ENCODE measurements around the gene TMA7.

Gene TMA7

GRCh38 chr3:48445277-48445882 lies 5.3 kb downstream of the TMA7 start:
- H3K36me3 ChIP-seq (ENCODE audit: control insufficient read depth in 2 of 2, insufficient read depth in 1 of 2, low read length in 2 of 2) = peaks cover 14 to 38% of the 10 kb centered on the region in 2 experiments; a peak in 2 of 3 replicates
- ChIA-PET POLR2A (interaction anchor here (1.1 to 2.4 kb wide), 8 partner anchors 9 to 272 kb away, joined by 3 to 22 read pairs (median 4); partner anchors contain the start of genes IP6K2, PFKFB4 and ZNF589), CTCF (interaction anchor here (0.5 to 5.3 kb wide), 3 partner anchors 9 to 166 kb away, joined by 3 to 38 read pairs (median 4); no protein-coding TSS in a partner anchor)
- TF ChIP-seq FEZF1 (tag by site-specific recombination; IDR thresholded peaks at IDR 0.05) = no peak
- peak; percentile 30; the same call in 1 of the 2 replicates for TF ChIP-seq PRDM1 (tag by site-specific recombination; IDR thresholded peaks at IDR 0.05)
- TF ChIP-seq SCRT2 (tag by site-specific recombination; IDR thresholded peaks at IDR 0.05) = peak; percentile 86
- TF ChIP-seq SCRT1 (tag by site-specific recombination; IDR thresholded peaks at IDR 0.05; ENCODE audit: borderline replicate concordance) = peak; percentile 75
- no peak for TF ChIP-seq ZNF416 (tag by site-specific recombination; IDR thresholded peaks at IDR 0.05)
- TF ChIP-seq ZNF292 (tag by site-specific recombination; IDR thresholded peaks at IDR 0.05; ENCODE audit: borderline replicate concordance, low read depth) = no peak
- H3K9me3 ChIP-seq (ENCODE audit: control insufficient read depth, insufficient read depth, low read depth, low read length) = no peaks in the 10 kb centered on the region
- peak overlapping the region; percentile 99; the same call in 1 of the 2 replicates for H3K4me3 ChIP-seq (ENCODE audit: low read depth, low read length)
- no peak overlapping the region for H3K27ac ChIP-seq (ENCODE audit: extremely low read depth, low read depth, low read length)
- H3K4me1 ChIP-seq (ENCODE audit: control insufficient read depth, insufficient read depth, low read length) = no peaks in the 10 kb centered on the region; the same call in 1 of the 2 replicates

- Histone ChIP-seq H3K9me3 (ENCODE audit: control insufficient read depth, insufficient read depth, low read depth, low read length) (no peaks in the 10 kb centered on the region), H3K4me1 (ENCODE audit: control insufficient read depth, insufficient read depth, low read length) (no peaks in the 10 kb centered on the region; the same call in 1 of the 2 replicates), H3K36me3 (ENCODE audit: control insufficient read depth in 2 of 2, insufficient read depth in 1 of 2, low read length in 2 of 2) (peaks cover 14 to 44% of the 10 kb centered on the region in 2 experiments; a peak in 2 of 3 replicates), H3K4me3 (ENCODE audit: low read depth, low read length) (peak overlapping the region; percentile 99), H3K27ac (ENCODE audit: extremely low read depth, low read depth, low read length) (peak overlapping the region; percentile 50; the same call in 1 of the 2 replicates)
- TF ChIP-seq KLF9 (tag by site-specific recombination; IDR thresholded peaks at IDR 0.05; ENCODE audit: low read depth) (no peak), ZFHX2 (tag by site-specific recombination; conservative IDR thresholded peaks at IDR 0.05) (peak; percentile 61), ZNF645 (tag by site-specific recombination; IDR thresholded peaks at IDR 0.05) (no peak), ZNF37A (tag by site-specific recombination; IDR thresholded peaks at IDR 0.05) (no peak), ZNF114 (tag by site-specific recombination; IDR thresholded peaks at IDR 0.05) (no peak), KLF7 (tag by site-specific recombination; IDR thresholded peaks at IDR 0.05; ENCODE audit: borderline replicate concordance) (no peak), REPIN1 (tag by site-specific recombination; IDR thresholded peaks at IDR 0.05; ENCODE audit: low read depth) (no peak), ZNF600 (tag by site-specific recombination; IDR thresholded peaks at IDR 0.05) (0 out of 2 replicates have a peak, but pooled peaks have one; percentile 36), ZNF341 (tag by site-specific recombination; IDR thresholded peaks at IDR 0.05; ENCODE audit: low read depth) (peak; percentile 55), ZNF148 (tag by site-specific recombination; IDR thresholded peaks at IDR 0.05; ENCODE audit: borderline replicate concordance) (no peak), EGR2 (tag by site-specific recombination; IDR thresholded peaks at IDR 0.05; ENCODE audit: low read depth) (peak; percentile 28; the same call in 1 of the 2 replicates)
- ChIA-PET CTCF (interaction anchor here (0.5 to 5.3 kb wide), 4 partner anchors 10 to 165 kb away, joined by 3 to 38 read pairs (median 4); no protein-coding TSS in a partner anchor), POLR2A (interaction anchor here (0.7 to 2.4 kb wide), 13 partner anchors 10 to 288 kb away, joined by 3 to 22 read pairs (median 4); partner anchors contain the start of genes IP6K2, PFKFB4 and ZNF589)
Observed at GRCh38 chr3:48446043-48446424, 6.0 kb downstream of the TMA7 start.
